GM21576 (cell line): ENCODE measurements around the gene GPI.
A peak's percentile ranks its signal among the peaks of the same experiment; 100 is the strongest.
"Not testable (repeated sequence)": the region's sequence is repeated elsewhere in the genome, so short reads cannot be mapped to it uniquely, and the experiment has no call there.

ENCODE experiments used
- ATAC-seq: cut with Tn5 transposase; IDR thresholded peaks from one replicate; pipeline ENCODE4 v1.9.1; 2021; ENCODE audit warnings: mild to moderate bottlenecking, moderate library complexity; ENCODE audit not compliant: unreplicated experiment

The GPI gene

DNA sequence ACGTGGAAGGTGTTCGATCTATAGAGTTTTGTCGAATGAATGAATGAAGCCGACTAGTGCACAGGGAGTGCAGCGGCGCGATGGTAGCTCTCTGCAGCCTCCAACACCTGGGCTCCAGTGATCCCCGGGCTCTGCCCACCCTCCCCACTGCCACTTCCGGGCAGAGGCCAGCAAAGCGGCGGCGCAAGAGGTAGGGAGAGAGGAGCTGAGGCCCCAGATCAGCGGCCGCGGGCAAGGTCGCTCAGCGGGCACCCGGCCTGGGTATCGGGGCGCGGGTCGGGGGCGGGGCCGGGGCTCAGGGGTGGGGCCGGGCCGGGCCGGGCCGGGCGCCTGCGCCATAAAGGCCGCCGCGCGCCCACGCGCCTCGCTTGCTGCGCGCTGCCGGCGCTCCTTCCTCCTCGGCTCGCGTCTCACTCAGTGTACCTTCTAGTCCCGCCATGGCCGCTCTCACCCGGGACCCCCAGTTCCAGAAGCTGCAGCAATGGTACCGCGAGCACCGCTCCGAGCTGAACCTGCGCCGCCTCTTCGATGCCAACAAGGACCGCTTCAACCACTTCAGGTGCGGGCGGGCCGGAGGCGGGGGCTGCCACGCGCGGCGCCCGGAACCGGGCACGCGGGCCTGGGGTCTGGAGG, at the start of gene GPI:
GPI (plus strand) TSS at position 367 of the 633 bp plus-strand sequence; CDS start at position 438, 71 bp downstream.
- ATAC-seq = peak; percentile 61

DNA sequence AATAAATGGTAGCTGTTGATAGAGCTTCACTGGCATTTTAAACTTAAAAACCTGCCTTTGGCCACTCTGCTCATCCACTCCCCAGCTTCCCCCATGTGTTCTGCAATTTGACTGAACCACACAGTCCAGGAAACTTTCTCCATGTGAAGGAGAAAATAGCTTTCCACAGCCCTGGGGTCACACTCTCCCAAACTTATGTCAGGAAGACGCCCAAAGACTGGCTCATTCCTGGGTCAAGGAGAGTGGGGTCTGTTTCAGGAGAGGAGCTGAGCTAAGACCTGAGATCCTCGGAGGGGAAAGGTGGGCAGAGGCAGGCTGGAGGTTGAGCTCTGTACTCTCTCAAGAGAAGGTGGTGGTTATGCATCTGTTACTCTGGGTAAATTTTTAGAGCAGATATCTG, 48.7 kb upstream of the GPI start:
- ATAC-seq = no peak

DNA sequence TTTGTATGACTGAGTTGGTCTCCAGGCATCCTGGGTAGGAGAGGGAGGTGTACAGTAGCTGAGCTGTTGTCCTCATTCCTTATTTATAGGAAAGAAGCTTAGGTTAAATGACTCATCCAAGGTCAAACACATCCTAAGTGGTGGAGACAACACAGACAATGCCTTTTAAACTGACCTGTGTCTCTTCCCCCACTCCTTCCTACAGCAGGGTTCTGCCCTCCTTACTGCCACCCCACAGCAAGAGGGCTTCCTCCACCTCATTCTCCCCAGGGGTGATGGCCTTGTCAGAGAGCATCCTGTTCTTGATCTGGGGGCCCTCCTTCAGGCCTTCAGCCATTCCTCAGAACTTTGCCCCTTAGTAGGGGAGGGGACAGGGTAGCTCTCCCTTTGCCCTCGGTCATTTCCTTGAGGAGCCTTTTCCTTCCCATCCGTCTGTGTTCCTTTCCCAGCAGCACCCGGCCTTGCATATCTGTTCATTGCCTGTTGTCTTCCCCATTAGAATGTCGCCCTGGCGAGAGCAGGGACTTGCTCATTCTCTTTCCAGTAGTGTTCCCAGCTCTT, 48.2 kb upstream of the GPI start:
- ATAC-seq = no peak

DNA sequence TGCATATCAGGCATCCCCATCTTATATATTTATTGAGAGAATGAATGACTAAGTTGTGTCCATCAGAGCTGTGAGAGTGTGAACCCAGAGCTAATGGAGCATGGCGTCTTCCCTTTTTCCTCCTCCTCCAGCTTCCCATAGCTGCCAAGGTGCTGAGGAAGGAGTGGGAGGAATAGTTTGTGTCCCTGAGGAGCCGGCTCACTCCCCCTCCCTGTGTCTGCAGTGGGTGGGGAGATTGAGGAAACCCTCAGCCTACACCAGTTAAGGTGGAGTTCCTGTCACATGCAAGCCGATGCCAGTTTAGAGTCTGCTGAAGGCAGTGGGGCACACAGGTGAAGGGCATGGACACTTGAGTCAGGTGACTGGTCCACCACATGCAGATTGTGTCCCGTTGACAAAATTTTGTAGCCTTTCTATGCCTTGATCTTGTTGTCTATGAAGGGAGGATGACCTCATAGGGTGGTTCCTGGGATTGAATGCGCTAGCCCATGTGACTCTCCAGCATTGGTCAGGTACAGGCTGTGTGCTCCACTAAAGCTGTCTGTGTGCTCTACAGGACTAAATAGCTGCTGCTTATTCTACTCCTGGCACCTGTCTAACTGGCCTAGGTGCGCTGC, 47.6 kb upstream of the GPI start:
- no peak for ATAC-seq

DNA sequence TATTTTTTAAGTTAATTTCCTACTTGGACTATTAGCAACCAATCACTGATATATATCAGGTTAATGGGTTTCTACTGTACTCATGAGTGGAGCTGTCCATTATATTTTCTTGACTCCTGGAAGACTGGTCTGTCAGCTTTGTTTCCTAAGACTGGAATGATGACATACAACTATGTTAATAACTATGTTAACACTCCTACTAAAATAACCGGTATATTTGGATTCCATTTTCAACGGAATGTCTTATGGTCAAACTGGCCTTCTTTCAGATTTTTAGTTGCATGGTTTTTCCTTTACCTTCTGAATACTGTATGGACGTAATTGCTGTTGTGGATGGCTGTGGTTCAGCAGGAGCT, 45.8 kb upstream of the GPI start:
- ATAC-seq = no peak

DNA sequence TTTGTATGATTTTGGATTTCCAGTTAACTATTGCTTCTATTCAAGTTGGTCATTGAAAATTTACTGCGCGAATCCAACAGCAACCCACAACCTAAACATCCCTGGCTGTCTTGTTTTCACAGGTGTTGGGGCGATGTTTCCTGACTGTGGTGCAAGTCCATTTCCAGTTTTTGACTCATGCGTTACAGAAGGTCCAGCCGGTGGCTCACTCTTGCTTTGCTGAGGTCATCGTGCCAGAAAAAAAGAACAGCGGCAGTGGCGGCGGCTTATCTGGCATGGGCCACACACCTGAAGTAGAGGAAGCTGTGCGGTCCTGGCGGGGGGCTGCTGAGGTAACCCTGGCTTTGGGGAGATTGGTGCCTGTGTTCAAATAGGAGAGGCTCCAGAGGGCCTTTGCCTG, 45.2 kb upstream of the GPI start:
- no peak for ATAC-seq

DNA sequence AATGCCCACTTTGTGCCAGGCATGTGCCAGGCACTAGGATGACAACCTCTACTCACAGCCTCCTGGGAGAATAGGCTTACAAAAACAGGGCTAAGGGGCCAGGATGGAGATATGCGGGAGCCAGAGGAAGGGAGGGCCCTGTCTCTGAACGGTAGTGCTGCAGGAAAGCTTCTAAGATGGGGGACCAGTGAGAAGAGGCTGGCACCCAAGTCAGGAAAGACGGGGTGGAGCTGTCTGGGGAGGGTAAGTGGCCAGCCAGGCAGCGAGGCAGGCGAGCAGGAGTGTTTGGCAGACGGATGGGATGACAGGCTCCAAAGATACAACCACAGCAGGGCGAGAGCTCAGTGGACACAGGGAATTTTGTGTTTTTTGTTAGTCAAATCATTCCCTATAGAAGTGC, 44.7 kb upstream of the GPI start:
- no peak for ATAC-seq

DNA sequence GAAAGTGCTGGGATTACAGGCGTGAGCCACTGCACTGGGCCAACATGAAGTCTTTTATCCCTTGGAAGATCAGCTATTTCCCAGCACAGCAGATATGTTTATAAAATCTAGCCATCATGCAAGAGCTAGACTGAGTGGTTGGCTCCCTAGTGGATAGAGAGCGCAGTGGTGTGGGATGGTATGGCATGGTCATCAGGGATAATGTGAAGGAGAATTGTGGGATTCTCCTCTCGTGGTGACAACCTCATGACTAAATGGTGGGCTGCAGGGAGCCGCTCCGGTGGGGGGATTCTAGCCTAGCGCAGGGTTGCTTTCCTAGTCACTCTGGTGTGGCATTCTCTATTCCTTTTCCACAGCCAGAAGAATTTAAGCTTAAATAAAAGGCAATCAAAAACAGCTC, 43.3 kb upstream of the GPI start:
- ATAC-seq = no peak

DNA sequence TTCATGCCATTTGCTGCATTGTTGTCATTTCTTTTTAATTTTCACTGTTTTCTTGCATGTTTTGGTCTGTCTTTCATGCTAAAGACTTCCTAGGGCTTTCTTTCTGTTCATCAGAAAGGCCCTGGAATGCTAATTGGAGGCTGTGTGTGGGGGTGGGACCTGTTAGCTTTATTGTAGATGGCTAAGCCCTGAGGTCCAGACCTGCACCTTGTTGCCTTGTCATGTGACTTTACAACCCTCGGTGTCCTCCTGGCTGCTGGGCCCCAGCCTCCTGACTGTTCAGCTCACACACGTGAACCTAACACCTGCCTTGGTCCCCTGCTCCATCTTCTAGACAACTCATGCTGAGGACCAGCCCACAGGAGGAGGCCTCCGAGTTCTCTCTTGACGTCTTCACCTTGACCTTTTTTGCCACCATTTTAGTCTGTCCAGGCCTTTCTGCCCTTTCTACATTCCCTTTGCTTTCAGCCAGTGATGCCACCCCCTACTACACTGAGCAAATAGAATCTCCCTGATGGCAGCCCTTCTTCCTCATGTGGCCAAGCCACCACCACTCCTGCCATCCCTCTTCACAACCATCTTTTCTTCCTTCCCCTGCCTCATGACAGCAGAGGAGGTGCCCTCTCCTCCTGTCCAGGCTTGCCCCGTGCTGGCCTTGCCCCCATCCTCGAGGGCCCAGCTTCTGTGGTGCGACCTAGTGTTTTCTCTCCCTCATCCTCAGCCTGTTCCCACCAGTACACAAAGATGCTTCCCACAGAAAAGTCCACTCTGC, 41.4 kb upstream of the GPI start:
- ATAC-seq = no peak

DNA sequence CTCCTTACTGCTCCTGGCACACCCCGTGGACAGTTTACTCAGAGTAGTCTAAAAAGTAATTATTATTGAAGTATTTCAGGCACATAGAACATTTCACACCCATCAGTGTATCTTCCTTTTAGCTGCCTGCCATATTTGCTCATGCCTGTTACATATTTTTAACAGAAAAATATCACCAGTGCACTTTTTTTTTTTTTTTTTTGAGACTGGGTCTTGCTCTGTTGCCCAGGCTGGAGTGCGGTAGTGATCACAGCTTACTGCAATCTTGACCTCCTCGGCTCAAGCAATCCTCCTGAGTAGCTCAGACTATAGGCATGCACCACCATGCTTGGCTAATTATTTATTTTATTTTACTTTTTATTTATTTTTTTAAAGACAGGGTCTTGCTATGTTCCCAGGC, 40.7 kb upstream of the GPI start:
- ATAC-seq = no peak

DNA sequence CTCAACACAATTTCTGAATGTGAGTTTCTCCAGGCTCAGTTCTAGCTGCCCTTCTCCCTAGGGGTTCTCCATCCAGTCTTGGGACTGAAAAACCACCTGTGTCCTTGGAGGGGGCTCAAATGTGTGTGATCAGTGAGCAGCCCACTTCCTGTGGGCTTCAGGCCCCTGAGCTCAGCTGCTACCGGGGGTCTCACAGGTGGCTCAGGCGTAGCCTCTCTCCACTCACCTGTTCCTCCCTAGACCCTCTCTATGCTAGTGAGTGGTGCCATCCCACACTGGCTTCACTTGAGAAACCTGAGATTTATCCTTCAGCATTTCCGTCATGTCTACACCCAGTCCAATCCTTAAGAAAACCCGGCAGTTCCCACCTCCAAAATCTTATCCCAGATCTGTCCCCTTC, 39.8 kb upstream of the GPI start:
- no peak for ATAC-seq

DNA sequence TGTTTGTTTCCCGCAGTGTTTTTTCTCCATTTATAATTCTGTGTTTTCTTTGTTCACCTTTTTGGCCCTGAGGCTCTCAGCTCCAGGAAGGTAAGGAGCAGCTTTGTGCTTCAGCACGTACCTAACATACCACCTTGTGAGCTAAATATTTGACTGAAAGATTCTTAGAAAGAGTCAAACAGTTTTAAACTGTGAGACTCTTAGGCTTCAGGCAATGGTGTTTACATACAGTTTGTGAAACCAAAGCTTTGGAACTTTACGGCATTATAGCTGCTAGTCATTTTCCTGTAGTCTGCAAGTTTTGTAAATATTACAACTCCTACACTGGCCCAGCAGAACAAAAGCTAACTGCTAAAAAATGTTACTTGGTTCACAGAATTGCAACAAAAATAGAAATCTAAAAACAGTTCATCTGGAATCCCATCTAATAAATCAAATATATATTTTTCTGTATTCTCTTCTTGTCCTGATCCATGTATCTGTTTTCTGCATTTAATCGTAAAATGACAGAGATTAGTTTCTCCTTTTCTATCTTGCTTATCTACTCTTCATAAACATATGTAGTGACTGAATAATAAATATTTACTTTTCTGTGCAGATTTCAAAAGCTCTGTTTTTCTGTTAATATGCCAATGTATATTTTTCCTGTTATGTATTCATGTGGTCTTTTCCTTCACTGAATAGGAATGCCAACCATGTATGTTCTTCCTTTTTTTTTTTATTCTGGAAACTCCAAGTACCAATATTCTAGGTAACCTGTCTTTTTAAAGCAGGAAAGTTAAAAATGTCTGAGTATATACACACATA, 38.8 kb upstream of the GPI start:
- no peak for ATAC-seq

DNA sequence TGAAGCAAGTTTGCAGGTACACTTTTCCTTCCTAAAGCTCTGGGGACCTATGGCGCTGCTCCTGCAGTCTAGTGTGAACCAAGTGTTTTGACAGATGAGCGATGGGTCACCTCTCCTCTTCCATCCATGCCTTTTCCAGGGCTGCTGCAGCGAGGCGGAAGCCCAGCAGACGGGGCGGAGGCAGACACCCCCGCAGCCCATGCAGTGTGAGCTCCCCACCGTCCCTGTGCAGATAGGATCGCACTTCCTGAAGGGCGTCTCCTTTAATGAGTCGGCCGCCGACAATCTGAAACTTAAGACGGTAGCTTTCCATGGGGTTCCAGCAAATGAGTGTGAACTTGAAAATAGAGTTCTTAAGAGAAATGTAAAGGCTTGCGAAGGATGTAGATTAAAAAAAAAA, 37.1 kb upstream of the GPI start:
- no peak for ATAC-seq

DNA sequence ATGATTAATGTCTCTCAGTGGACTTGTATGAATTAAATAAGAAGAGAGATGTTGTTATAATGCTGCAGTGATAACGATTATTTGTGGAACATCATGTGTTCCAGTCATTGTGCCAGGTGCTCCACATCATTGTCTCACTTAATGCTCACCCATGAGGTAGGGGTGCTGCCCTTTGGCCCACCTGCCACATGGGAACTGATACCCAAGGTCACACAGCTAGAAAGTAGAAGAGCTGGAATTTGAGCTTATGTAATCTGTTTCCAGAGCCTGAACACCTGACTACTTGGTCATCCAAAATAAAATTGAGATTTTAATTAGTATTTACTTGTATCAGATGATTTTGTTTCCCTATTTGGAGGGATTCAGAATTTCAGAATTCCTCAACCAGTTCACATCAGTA, 36.0 kb upstream of the GPI start:
- no peak for ATAC-seq

DNA sequence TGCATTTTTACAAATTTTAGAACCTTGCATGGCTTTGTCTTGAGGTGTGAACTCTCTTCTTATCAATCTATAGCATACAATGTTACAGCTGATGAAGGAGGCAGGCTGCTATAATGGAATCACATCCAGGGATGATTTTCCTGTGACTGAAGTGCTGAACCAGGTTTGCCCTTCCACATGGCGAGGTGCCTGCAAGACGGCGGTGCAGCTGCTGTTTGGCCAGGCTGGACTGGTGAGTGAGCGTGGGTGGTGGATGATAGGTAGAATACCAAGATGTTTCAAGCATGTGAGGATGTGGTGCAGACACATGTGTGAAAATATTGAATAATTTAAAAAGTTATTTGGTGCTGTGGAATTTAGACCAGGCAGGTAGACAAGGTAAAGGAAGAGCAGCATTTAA, 34.9 kb upstream of the GPI start:
- no peak for ATAC-seq

DNA sequence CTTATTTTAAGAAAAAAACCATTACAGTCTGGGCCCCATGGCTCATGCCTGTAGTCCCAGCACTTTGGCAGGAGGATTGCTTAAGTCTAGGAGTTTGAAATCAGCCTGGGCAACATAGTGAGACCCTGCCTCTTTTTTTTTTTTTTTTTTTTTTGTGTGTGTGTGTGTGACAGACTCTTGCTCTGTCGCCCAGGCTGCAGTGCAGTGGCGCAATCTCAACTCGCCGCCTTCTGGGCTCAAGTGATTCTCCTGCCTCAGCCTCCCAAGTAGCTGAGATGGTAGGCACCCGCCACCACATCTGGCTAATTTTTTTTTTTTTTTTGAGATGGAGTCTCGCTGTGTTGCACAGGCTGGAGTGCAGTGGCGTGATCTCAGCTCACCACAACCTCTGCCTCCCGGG, 34.4 kb upstream of the GPI start:
- not testable (repeated sequence) for ATAC-seq

DNA sequence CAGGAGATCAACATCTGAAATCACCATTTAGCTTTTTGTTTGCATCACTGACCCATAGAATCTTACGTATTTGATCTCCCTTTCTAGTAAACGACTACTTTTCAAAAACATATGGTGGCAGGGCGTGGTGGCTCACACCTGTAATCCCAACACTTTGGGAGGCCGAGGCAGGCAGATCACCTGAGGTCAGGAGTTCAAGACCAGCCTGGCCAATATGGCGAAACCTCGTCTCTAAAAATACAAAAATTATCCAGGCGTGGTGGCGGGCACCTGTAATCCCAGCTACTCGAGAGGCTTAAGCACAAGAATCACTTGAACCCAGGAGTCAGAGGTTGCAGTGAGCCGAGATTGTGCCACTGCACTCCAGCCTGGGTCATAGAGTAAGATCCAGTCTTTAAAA, 33.4 kb upstream of the GPI start:
- not testable (repeated sequence) for ATAC-seq

DNA sequence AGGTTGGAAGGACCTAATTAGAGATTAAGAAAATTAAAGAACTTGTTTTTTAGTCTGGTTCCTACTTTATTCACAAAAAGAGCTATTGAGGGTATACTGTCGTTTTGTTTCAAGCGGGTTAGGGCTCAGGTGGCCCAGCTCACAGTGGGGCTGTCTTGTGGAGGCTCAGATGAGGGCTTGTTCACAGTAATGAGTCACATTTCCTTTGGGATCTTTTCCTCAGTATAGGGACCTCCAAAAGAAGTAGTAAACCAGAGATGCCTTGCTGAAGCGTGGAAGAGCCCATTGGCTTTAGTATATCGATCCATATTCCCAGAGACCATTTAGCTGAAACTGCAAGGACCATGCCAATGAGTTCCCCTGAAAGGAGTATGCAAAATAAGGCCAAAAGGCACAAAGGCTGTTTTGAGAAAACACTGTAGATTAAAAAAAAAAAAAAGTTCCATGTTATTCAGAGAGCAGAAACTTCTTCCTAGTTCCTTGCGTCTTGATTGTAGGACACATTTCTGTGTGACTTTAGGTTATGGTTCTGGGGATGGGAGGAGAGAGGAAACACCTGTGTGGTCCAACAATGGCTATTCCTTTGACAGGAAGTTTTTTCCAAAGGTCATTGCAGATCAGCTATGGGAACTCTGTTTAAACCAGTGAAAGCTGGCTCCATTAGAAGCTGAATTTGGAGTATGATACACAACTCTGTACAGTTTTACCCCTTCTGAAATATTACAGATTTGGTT, 32.8 kb upstream of the GPI start:
- ATAC-seq = no peak

DNA sequence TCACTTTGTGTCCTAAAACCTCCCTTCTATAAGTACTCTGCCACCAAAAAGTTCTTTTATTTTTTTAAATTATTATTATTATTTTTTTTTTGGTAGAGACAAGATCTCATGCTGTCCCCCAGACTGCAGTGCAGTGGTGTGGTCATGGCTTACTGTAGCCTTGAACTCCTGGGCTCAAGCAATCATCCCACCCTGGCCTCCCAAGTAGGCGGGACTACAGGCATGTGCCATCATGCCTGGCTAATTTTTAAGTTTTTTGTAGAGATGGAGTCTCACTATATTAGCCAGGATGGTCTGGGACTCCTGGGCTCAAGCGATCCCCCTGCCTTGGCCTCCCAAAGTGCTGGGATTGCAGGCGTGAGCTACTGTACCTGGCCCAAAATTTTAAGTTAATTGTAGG, 29.1 kb upstream of the GPI start:
- ATAC-seq = no peak

DNA sequence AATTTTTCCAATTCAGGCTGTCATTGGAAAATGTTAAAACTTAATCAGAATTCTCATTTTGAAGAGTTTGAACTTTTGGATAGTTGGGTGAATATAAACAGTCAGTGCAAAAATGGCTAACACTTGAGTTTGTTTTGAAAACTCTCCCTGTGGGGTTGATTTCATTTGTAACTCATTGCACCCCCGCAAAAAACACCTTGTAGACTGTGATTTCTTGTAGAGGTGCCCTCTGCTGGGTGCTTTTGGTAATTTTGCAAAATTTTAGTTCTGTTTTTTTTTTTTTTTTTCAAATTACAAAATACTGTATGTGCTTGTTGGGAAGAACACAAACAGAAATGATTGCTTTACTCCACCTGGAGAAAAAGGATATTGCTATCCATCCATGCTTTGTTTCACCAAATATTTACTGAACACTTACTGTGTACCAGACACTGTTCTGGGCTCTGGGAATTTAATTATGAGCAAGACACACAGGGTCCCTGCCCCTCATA, 28.2 kb upstream of the GPI start:
- ATAC-seq = no peak
